HG03575 (cell line): ENCODE measurements around the gene ARHGAP12.

Experiments
- ATAC-seq: cut with Tn5 transposase; IDR thresholded peaks from one replicate; pipeline ENCODE4 v1.9.1; 2021; ENCODE audit not compliant: unreplicated experiment, insufficient number of reproducible peaks, low FRiP score; ENCODE audit errors: extremely low read depth

Gene ARHGAP12

GRCh38 chr10:31847515-31847914 lies 81.1 kb downstream of the ARHGAP12 start:
- ATAC-seq = no peak

- ATAC-seq = no peak
These were observed 89.9 kb downstream of the ARHGAP12 start for GRCh38 chr10:31838709-31839108.

GRCh38 chr10:31838065-31838464 lies 90.6 kb downstream of the ARHGAP12 start:
- ATAC-seq = no peak

- ATAC-seq = no peak
These were observed 91.8 kb downstream of the ARHGAP12 start for GRCh38 chr10:31836569-31837406.

GRCh38 chr10:31833753-31834152 lies 94.9 kb downstream of the ARHGAP12 start:
- no peak for ATAC-seq

- no peak for ATAC-seq
These were observed 96.4 kb downstream of the ARHGAP12 start for GRCh38 chr10:31832261-31832660.

GRCh38 chr10:31830887-31831286 lies 97.7 kb downstream of the ARHGAP12 start:
- no peak for ATAC-seq

- no peak for ATAC-seq
These were observed 98.9 kb downstream of the ARHGAP12 start for GRCh38 chr10:31829776-31830175.

- no peak for ATAC-seq
These were observed 105.3 kb downstream of the ARHGAP12 start for GRCh38 chr10:31823358-31823757.

GRCh38 chr10:31822616-31823318 lies 105.9 kb downstream of the ARHGAP12 start:
- ATAC-seq = no peak

GRCh38 chr10:31822150-31822549 lies 106.5 kb downstream of the ARHGAP12 start:
- ATAC-seq = no peak

- no peak for ATAC-seq
These were observed 107.8 kb downstream of the ARHGAP12 start for GRCh38 chr10:31820778-31821369.

- no peak for ATAC-seq
These were observed 108.5 kb downstream of the ARHGAP12 start for GRCh38 chr10:31820096-31820495.

GRCh38 chr10:31819391-31819820 lies 109.2 kb downstream of the ARHGAP12 start:
- no peak for ATAC-seq

GRCh38 chr10:31816318-31816717 lies 112.3 kb downstream of the ARHGAP12 start:
- ATAC-seq = no peak

GRCh38 chr10:31808258-31809218 lies 120.1 kb downstream of the ARHGAP12 start:
- ATAC-seq = no peak

GRCh38 chr10:31804352-31804810 lies 124.2 kb downstream of the ARHGAP12 start:
- no peak for ATAC-seq

GRCh38 chr10:31803606-31804351 lies 124.9 kb downstream of the ARHGAP12 start:
- no peak for ATAC-seq
